Activated CD4-positive, alpha-beta T cell treated with anti-CD3 and anti-CD28 coated beads, Interleukin-10, Interleukin-2, amounts not matched to agents 100 ng/mL and 50 ng/mL, durations not matched to agents 16 hours and 8 hours (primary cell): Measurements from ENCODE around the gene ADCY6.

Source experiments
- DNase-seq: peaks from one replicate; pipeline ENCODE4 v3.0.0-alpha.2; 2020

ADCY6 gene

GRCh38 chr12:48782457-48783395 is 6.2 kb downstream of the ADCY6 start:
- no peak for DNase-seq

GRCh38 chr12:48781750-48782456 is 7.0 kb downstream of the ADCY6 start:
- no peak for DNase-seq

- no peak for DNase-seq
Measured at GRCh38 chr12:48780381-48781025, 8.4 kb downstream of the ADCY6 start.

GRCh38 chr12:48779869-48780268 is 9.0 kb downstream of the ADCY6 start:
- DNase-seq = no peak

GRCh38 chr12:48777501-48778400 is 11.1 kb downstream of the ADCY6 start:
- no peak for DNase-seq

DNA sequence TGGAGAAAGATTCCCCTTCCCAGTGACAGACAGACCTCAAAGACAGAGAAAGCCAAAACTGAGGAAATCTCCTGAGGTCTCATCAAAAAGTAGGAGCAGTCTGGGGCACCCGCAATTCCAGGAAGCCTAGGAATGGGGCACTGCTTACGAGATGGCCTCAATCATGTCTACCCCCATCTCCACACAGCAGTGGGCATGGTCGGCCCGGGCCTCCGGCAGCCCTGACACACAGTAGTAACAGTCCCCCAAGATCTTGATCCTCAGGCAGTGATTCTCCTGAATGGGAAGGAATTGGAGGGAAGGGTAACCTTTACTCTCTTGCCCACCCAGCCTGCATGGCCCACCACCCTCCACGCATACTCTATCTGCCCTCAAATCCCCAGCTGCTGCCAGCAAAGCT is 11.9 kb downstream of the ADCY6 start:
- DNase-seq = no peak

DNA sequence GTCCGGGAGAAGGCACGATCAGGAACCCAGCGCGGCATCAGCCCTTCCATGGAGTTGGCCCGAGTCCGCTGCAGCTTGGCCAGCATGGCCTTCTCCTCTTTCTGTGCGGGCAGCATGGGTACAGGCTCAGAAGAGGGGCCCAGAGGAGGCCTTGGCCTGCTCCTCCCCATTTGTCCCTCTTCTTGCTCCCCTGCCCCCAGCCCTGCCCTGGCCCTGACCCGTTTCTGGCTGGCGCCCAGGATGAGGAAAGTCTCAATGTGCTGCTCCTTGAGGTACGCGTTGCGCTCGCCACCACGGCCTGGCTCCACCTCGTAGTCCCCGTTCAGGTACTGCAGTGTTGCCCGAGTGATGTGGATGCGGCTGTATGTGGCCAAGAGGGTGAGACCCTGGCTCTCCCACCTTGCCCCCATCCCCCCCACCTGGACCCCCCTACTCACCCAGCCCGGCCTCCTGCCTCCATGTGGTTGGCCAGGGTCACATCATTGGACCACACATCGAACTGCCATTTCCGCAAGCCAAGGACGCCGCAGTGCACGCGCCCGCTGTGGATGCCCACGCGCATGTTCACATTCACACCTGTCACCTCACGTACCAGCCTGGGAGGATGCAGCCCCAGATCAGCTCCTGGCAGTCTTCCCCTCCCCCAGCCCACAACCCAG is 12.8 kb downstream of the ADCY6 start:
- DNase-seq = no peak

DNA sequence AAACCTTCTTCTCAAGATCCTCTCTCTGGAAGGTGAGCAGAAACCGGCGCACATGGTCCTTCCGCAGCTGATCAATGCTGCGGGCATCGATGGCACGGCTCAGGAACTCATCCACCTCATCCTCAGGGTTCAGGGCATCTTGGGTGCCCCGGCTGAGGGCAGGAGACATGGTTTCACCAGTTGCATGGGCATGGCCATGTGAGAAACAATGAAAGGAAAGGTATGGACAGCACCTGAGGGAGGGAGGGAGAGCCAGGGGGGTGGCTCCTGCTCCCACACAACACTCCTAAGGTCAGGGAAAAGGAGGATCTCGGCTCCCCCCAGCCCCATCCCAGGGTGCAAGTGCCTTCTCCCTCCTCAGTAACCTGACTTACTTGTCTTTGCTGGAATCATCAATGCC is 13.6 kb downstream of the ADCY6 start:
- DNase-seq = no peak

- no peak for DNase-seq
Measured at GRCh38 chr12:48774516-48774915, 14.4 kb downstream of the ADCY6 start.

DNA sequence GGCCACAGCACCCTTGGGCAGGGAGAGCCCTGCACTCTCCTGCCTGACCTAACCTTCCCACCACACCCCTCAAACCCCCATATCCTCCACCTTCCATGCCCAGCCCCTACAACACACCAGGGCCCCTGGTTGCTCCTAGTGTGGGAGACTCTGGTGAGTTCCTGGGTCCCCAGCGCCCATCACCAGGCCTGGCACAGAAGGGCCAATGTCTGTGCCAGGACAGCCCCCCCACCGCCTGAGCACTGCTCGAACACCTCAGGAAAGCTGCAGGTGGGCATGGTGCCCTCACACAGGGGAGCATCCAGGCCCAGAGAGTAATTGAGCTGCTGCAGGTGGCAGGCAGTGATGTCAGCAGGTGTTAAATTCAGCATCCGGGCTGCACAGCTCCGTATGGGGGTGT is 15.2 kb downstream of the ADCY6 start:
- DNase-seq = no peak

GRCh38 chr12:48771588-48772112 is 17.2 kb downstream of the ADCY6 start:
- DNase-seq = no peak

GRCh38 chr12:48770756-48771155 is 18.1 kb downstream of the ADCY6 start:
- no peak for DNase-seq

- no peak for DNase-seq
Measured at GRCh38 chr12:48768736-48769135, 20.2 kb downstream of the ADCY6 start.

GRCh38 chr12:48768147-48768546 is 20.7 kb downstream of the ADCY6 start:
- no peak for DNase-seq

- no peak for DNase-seq
Measured at GRCh38 chr12:48767521-48767920, 21.4 kb downstream of the ADCY6 start.

DNA sequence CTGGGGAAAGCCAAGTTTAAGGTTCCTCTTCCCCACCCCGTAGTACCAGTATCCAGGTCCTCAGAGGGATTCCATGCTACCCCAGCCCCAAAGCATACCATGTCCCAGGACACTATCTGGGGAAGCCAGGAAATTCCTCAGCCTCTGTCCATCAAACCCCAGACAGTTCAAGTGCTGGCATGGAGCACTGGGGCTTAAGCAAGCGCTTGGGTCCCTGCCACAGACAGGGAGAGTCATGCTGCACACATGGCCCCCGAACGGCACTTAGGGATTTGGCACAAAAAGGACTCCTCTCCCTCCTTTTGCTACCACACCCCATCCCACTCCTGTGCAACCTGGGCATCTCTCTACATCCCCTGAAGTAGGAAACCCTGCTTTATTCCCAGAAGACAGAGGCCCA is 21.8 kb downstream of the ADCY6 start:
- DNase-seq = no peak

DNA sequence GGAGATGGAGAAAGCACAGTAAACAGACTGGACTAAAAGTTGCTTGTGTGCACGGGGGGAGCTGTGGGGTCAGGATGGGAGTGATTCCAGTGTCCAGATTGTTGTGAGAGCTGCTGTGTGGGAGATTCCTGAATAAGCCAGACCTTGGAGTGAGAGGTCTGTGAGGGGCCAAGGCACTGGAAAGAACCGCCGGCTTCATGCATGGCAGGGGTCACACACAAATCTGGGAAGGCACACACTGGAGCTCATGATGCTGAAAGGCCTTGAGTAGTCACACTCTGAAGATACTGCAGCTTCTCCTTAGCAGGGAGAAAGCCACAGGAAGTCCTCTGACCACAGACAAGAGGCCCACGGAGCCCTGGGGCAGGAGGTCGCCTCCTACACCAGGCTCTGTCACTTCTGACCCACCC is 23.1 kb downstream of the ADCY6 start:
- DNase-seq = peak; percentile 32

- DNase-seq = no peak
Measured at GRCh38 chr12:48764521-48764920, 24.4 kb downstream of the ADCY6 start.

DNA sequence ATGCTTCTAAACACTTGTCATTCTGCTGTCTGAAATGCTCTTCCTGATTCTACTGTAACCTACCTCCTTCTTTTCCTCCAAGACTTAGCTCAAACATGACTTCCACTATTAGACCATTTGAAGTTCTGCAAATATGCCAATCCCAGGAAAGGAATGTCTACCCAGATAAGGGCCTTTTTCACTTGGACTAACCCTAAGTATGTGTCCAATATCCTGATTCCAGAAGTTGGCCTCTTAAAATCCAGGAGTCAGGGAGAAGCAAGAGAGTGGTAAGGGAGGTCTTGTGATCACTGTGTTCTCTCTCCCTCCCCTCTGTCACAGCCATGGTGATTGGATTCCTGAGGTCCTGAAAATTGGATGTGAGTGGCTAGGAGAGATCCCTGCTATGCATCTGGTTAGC is 30.2 kb downstream of the ADCY6 start:
- DNase-seq = no peak

GRCh38 chr12:48758186-48758585 is 30.7 kb downstream of the ADCY6 start:
- DNase-seq = no peak

DNA sequence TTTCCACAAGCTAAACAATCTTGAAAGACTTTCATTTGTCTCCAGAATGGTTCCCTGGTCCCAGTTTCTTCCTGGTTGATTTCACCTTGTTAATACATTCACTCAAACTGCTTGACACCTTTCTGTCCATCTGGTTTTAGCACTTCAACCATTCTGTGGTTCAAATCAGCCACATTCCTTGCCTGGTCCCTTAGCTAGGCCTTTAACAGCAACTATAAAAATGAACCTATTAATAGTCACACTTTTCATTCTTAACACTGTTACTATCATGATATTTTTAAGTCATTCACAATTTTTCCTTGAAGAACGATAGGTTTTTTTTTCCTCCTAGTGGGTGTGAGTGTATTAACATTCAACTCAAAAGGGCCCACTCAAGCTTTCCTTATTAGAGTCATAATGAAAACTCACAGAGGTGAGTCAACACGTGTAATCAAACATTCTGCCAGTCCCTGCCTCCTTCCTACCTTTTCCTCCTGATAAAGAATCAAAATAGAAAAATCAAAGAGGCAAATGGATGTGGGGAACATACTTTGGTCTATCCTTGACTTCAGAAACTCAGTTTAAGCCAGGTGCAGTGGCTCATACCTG is 38.0 kb downstream of the ADCY6 start:
- peak; percentile 65 for DNase-seq
